ENCODE results near the gene CDKAL1. TPM values are rescaled to one million over a fixed set of nuclear protein-coding genes. Genes with fewer than 3 reads are reported as not detected.

CDKAL1 gene
- total and polyA plus RNA-seq, 2 of the 8 experiments (the other 6 are each of a cell fraction or from before 2014, with no cell fraction given), result 8.4 to 24.6 TPM

GRCh38 chr6:21048047-21048446, 513.8 kb downstream of the CDKAL1 start:
- Histone ChIP-seq H3K9me3 (ENCODE audit: insufficient read depth in 2 of 2, low read depth in 1 of 2, low read length in 1 of 2) (no peaks in the 10 kb centered on the region), H3K4ac (replicated peaks; ENCODE audit: insufficient read length, low read depth, low read length) (no peak overlapping the region), H2AK5ac (ENCODE audit: low read depth, low read length) (no peak overlapping the region), H2BK120ac (replicated peaks; ENCODE audit: low read depth, low read length) (no peak overlapping the region), H3K27me3 (replicated peaks in 1 of 4; ENCODE audit: control insufficient read depth in 3 of 4, extremely low read depth in 1 of 4, insufficient read depth in 3 of 4, low read length in 3 of 4) (no peaks in the 10 kb centered on the region), H3K23me2 (ENCODE audit: low read depth, low read length) (no peaks in the 10 kb centered on the region; the same call in 1 of the 2 replicates), H4K20me1 (replicated peaks in 1 of 2; ENCODE audit: control insufficient read depth in 1 of 2, insufficient read depth in 2 of 2, low read length in 2 of 2) (no peaks in the 10 kb centered on the region), H3K23ac (ENCODE audit: insufficient read length) (no peak overlapping the region), H3K4me3 (ENCODE audit: extremely low read depth in 1 of 4, insufficient read depth in 2 of 4, low read depth in 3 of 4, low read length in 4 of 4) (no peak overlapping the region), H2BK5ac (ENCODE audit: low read depth, low read length) (no peak overlapping the region), H3K9ac (replicated peaks in 1 of 4; ENCODE audit: extremely low read depth in 1 of 4, low read depth in 3 of 4, low read length in 3 of 4) (no peak overlapping the region), H3K79me1 (ENCODE audit: low read depth, low read length) (no peaks in the 10 kb centered on the region), H3K14ac (ENCODE audit: insufficient read length) (no peak overlapping the region), H3K4me2 (ENCODE audit: insufficient read depth in 1 of 2, low read depth in 2 of 2, low read length in 2 of 2) (no peak overlapping the region), H2BK20ac (ENCODE audit: low read length) (no peak overlapping the region), H3K36me3 (ENCODE audit: control insufficient read depth in 2 of 4, insufficient read depth in 4 of 4, low read length in 3 of 4) (no peaks in the 10 kb centered on the region), H2AFZ (ENCODE audit: low read length) (no peak overlapping the region), H3K18ac (ENCODE audit: extremely low read depth, low read length) (no peak overlapping the region), H2BK15ac (ENCODE audit: low read length) (no peak overlapping the region), H4K91ac (replicated peaks; ENCODE audit: insufficient read length, low read length) (no peak overlapping the region), H2BK12ac (ENCODE audit: low read depth, low read length) (no peak overlapping the region), H3K27ac (ENCODE audit: low read depth, low read length) (no peak overlapping the region), H3K56ac (replicated peaks; ENCODE audit: insufficient read length, low read depth, low read length) (no peak overlapping the region), H4K8ac (ENCODE audit: extremely low read depth, insufficient read depth, low read length) (no peak overlapping the region), H3K4me1 (replicated peaks in 1 of 4; ENCODE audit: control insufficient read depth in 3 of 4, insufficient read depth in 4 of 4, low read length in 3 of 4) (no peaks in the 10 kb centered on the region), H3K79me2 (ENCODE audit: control insufficient read depth in 1 of 2, insufficient read depth in 2 of 2, low read length in 2 of 2) (no peaks in the 10 kb centered on the region), H4K5ac (ENCODE audit: insufficient read length, low read depth, low read length) (no peak overlapping the region)
- FAIRE-seq (no peak), DNase-seq (ENCODE audit: low read depth in 1 of 2, low spot score in 2 of 2) (no peak)
- WGBS, 2 experiments (ENCODE audit: extremely low coverage in 1 of 2, insufficient coverage in 1 of 2, insufficient read length in 1 of 2, insufficient replicate concordance in 2 of 2, low coverage in 1 of 2, low lambda C conversion rate in 2 of 2, missing lambda C conversion rate in 1 of 2), result 83% methylated on average over 2 of the region's 2 CpGs; no CpG with 5 or more reads in 1 of the 2 experiments
- POLR2A ChIA-PET (ENCODE audit: partially characterized antibody), result no interaction called here
- TF ChIP-seq BACH1 (IDR thresholded peaks at IDR 0.05; ENCODE audit: low read length) (no peak), KDM1A (IDR thresholded peaks at IDR 0.05; ENCODE audit: borderline replicate concordance, low read length) (no peak), RXRA (IDR thresholded peaks at IDR 0.05; ENCODE audit: insufficient read depth, low read depth, low read length) (no peak), RBBP5 (IDR thresholded peaks at IDR 0.05; ENCODE audit: borderline replicate concordance, low read depth, low read length) (no peak), SIX5 (IDR thresholded peaks at IDR 0.05; ENCODE audit: low read depth, low read length) (no peak)
- CTCF ChIA-PET (ENCODE audit: partially characterized antibody), result interaction anchor here (0.5 kb wide), 1 partner anchor 267 kb away, joined by 3 read pairs; no protein-coding TSS in a partner anchor

Measured in H1 (cell line).